Vagina (tissue), 2 donors: ENCODE measurements around the gene PHKB. TPM values are rescaled to one million over a fixed set of nuclear protein-coding genes. Genes with fewer than 3 reads are reported as not detected.

Experiments
- DNase-seq, 2 donors: peaks; one replicate each; pipeline ENCODE4 v3.0.0-alpha.2; 2017; ENCODE audit errors: extremely low spot score in 2 of 2
- H3K27ac ChIP-seq: fragments of 200-600 bp; sonication (generic); one replicate; pipeline ENCODE4 v1.5.1; 2019
- H3K27me3 ChIP-seq: fragments of 200-600 bp; sonication (generic); one replicate; pipeline ENCODE4 v1.5.1; 2019
- H3K36me3 ChIP-seq, 2 donors: fragments of 200-600 bp; sonication (generic); one replicate each; pipeline ENCODE4 v1.5.1; 2017 to 2019
- H3K4me1 ChIP-seq: fragments of 200-600 bp; sonication (generic); one replicate; pipeline ENCODE4 v1.5.1; 2019
- H3K4me3 ChIP-seq, 2 donors: fragments of 200-600 bp; sonication (generic); 1 replicate in 1 of 2; 2 replicates in 1 of 2; pipeline ENCODE4 v1.5.1; 2016 to 2019
- H3K9me3 ChIP-seq: fragments of 200-600 bp; sonication (generic); one replicate; pipeline ENCODE4 v1.5.1; 2019
- CTCF ChIP-seq, 3 experiments: fragments of 450-650 bp in 2 of 3; fragments of 200-600 bp in 1 of 3; sonication (generic) in 1 of 3; IDR thresholded peaks; one replicate each; pipeline ENCODE4 v1.5.1; 2017 to 2019; ENCODE audit warnings: antibody characterized with exemption in 3 of 3, mild to moderate bottlenecking in 2 of 3, moderate library complexity in 2 of 3
- POLR2A ChIP-seq, 2 donors: fragments of 450-650 bp; IDR thresholded peaks; one replicate each; pipeline ENCODE4 v1.6.1; 2017; ENCODE audit warnings: antibody characterized with exemption in 2 of 2, mild to moderate bottlenecking in 2 of 2, moderate library complexity in 2 of 2
- POLR2AphosphoS5 ChIP-seq, 2 donors: sonication (generic); formaldehyde crosslinking; IDR thresholded peaks; one replicate each; pipeline ENCODE4 v1.9.0; 2017; ENCODE audit warnings: antibody characterized with exemption in 2 of 2, mild to moderate bottlenecking in 2 of 2, low read depth in 1 of 2; ENCODE audit not compliant: insufficient read depth in 1 of 2
- intact Hi-C: fragments of 100-400 bp; cut with DNase I; formaldehyde crosslinking; loops from one replicate; pipeline ENCODE4 v1.15.1; 2023
- total RNA-seq: library from RNA; depleted of rRNA; stranded (reverse); fragments of >200 nt; gene quantifications from one replicate; pipeline ENCODE4 v1.2.3, GENCODE V29; 2016

PHKB gene
- total RNA-seq, 1 donor from 2014 or later, result 64.8 TPM

GRCh38 chr16:47561286-47561685 is 100.2 kb downstream of the PHKB start:
- no peaks in the 10 kb centered on the region for H3K4me1 ChIP-seq
- intact Hi-C loops, result no loop called here
- H3K9me3 ChIP-seq, result no peaks in the 10 kb centered on the region
- TF ChIP-seq CTCF (IDR thresholded peaks at IDR 0.05) (no peak), POLR2AphosphoS5 (IDR thresholded peaks at IDR 0.05; ENCODE audit: insufficient read depth in 1 of 2, low read depth in 1 of 2) (no peak), POLR2A (IDR thresholded peaks at IDR 0.05) (no peak)
- H3K4me3 ChIP-seq, result no peak overlapping the region
- DNase-seq, result no peak
- no peaks in the 10 kb centered on the region for H3K27me3 ChIP-seq
- H3K27ac ChIP-seq, result no peak overlapping the region
- H3K36me3 ChIP-seq, result no peaks in the 10 kb centered on the region

GRCh38 chr16:47562366-47562765 is 101.2 kb downstream of the PHKB start:
- Histone ChIP-seq H3K27me3 (no peaks in the 10 kb centered on the region), H3K4me1 (no peaks in the 10 kb centered on the region), H3K36me3 (peaks cover 0 to 3% of the 10 kb centered on the region in 2 donors), H3K27ac (no peak overlapping the region), H3K9me3 (no peaks in the 10 kb centered on the region), H3K4me3 (no peak overlapping the region)
- TF ChIP-seq POLR2AphosphoS5 (IDR thresholded peaks at IDR 0.05; ENCODE audit: insufficient read depth in 1 of 2, low read depth in 1 of 2) (no peak), POLR2A (IDR thresholded peaks at IDR 0.05) (no peak), CTCF (IDR thresholded peaks at IDR 0.05) (no peak)
- intact Hi-C loops, result no loop called here
- no peak for DNase-seq

- H3K27ac ChIP-seq, result no peak overlapping the region
- DNase-seq, result no peak
- no peak overlapping the region for H3K4me3 ChIP-seq
- H3K36me3 ChIP-seq, result peaks cover 0 to 3% of the 10 kb centered on the region in 2 donors
- TF ChIP-seq POLR2A (IDR thresholded peaks at IDR 0.05) (no peak), POLR2AphosphoS5 (IDR thresholded peaks at IDR 0.05; ENCODE audit: insufficient read depth in 1 of 2, low read depth in 1 of 2) (no peak), CTCF (IDR thresholded peaks at IDR 0.05) (no peak)
- no peaks in the 10 kb centered on the region for H3K27me3 ChIP-seq
- no peaks in the 10 kb centered on the region for H3K4me1 ChIP-seq
- intact Hi-C loops, result no loop called here
- no peaks in the 10 kb centered on the region for H3K9me3 ChIP-seq
These were observed 104.3 kb downstream of the PHKB start for GRCh38 chr16:47565454-47565853.

- no peak for TF ChIP-seq POLR2AphosphoS5 (IDR thresholded peaks at IDR 0.05; ENCODE audit: insufficient read depth in 1 of 2, low read depth in 1 of 2)
- no peak for TF ChIP-seq POLR2A (IDR thresholded peaks at IDR 0.05)
- no peak for TF ChIP-seq CTCF (IDR thresholded peaks at IDR 0.05)
These were observed 106.2 kb downstream of the PHKB start for GRCh38 chr16:47567321-47567720.

GRCh38 chr16:47568351-47568750 is 107.2 kb downstream of the PHKB start:
- Histone ChIP-seq H3K36me3 (peaks cover 0 to 3% of the 10 kb centered on the region in 2 donors), H3K9me3 (no peaks in the 10 kb centered on the region), H3K4me1 (no peaks in the 10 kb centered on the region), H3K4me3 (no peak overlapping the region), H3K27me3 (no peaks in the 10 kb centered on the region), H3K27ac (no peak overlapping the region)
- TF ChIP-seq POLR2A (IDR thresholded peaks at IDR 0.05) (no peak), CTCF (IDR thresholded peaks at IDR 0.05) (no peak), POLR2AphosphoS5 (IDR thresholded peaks at IDR 0.05; ENCODE audit: insufficient read depth in 1 of 2, low read depth in 1 of 2) (no peak)
- intact Hi-C loops, result no loop called here
- DNase-seq, result no peak

More at GRCh38 chr16:47567321-47567720, 106.2 kb downstream of the PHKB start:
- DNase-seq, result no peak
- Histone ChIP-seq H3K27ac (no peak overlapping the region), H3K4me3 (no peak overlapping the region), H3K27me3 (no peaks in the 10 kb centered on the region), H3K9me3 (no peaks in the 10 kb centered on the region), H3K4me1 (no peaks in the 10 kb centered on the region), H3K36me3 (peaks cover 0 to 3% of the 10 kb centered on the region in 2 donors)
- intact Hi-C loops, result no loop called here
